ENCODE measurements around the gene EIF2B1. TPM values are rescaled to one million over a fixed set of nuclear protein-coding genes. Genes with fewer than 3 reads are reported as not detected.

EIF2B1 gene
- total RNA-seq, 3 donors from 2014 or later (not counting 1 experiment from before 2014, with no cell fraction given) = 50.5 to 55.7 (median 51.0) TPM

DNA sequence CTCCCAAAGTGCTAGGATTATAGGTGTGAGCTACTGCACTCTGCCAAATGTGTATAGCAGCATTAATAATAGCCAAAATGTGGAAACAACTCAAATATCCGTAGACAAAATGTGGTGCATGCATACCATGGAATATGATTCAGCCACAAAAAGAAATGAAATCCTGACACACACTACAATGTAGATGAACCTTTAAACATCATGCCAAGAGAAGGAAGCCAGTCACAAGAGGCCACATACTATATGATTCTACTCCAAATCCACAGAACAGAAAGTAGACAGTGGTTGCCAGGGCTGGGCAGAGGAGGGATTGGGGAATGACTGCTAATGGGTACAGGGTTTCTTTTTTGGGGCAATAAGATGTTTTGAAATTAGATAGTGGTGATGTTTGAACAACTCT lies 56.9 kb downstream of the EIF2B1 start:
- Mint-ChIP-seq H3K4me1 (no peaks in the 10 kb centered on the region), H3K9me3 (no peaks in the 10 kb centered on the region), H3K4me3 (no peak overlapping the region), H3K27me3 (ENCODE audit: low read depth in 2 of 2) (peaks cover 4 to 15% of the 10 kb centered on the region in 2 donors), H3K27ac (no peak overlapping the region), H3K36me3 (no peaks in the 10 kb centered on the region)
- DNase-seq (no peak), ATAC-seq (no peak)
- Histone ChIP-seq H3K9me3 (ENCODE audit: control insufficient read depth, insufficient read depth, low read length) (no peaks in the 10 kb centered on the region), H3K36me3 (ENCODE audit: control insufficient read depth, insufficient read depth, low read length) (no peaks in the 10 kb centered on the region), H3K4me1 (ENCODE audit: control insufficient read depth, insufficient read depth, low read length) (no peaks in the 10 kb centered on the region), H3K4me3 (ENCODE audit: low read length) (no peak overlapping the region), H3K27ac (ENCODE audit: low read length) (no peak overlapping the region), H3K27me3 (ENCODE audit: control insufficient read depth, insufficient read depth, low read length) (peaks cover 2% of the 10 kb centered on the region)
- TF ChIP-seq, protein P1, sequence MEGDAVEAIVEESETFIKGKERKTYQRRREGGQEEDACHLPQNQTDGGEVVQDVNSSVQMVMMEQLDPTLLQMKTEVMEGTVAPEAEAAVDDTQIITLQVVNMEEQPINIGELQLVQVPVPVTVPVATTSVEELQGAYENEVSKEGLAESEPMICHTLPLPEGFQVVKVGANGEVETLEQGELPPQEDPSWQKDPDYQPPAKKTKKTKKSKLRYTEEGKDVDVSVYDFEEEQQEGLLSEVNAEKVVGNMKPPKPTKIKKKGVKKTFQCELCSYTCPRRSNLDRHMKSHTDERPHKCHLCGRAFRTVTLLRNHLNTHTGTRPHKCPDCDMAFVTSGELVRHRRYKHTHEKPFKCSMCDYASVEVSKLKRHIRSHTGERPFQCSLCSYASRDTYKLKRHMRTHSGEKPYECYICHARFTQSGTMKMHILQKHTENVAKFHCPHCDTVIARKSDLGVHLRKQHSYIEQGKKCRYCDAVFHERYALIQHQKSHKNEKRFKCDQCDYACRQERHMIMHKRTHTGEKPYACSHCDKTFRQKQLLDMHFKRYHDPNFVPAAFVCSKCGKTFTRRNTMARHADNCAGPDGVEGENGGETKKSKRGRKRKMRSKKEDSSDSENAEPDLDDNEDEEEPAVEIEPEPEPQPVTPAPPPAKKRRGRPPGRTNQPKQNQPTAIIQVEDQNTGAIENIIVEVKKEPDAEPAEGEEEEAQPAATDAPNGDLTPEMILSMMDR (IDR thresholded peaks at IDR 0.05) = no peak
- WGBS (ENCODE audit: insufficient coverage) = 100% methylated on average over 1 of the region's 1 CpG
- intact Hi-C loops (cut with micrococcal nuclease) = no loop called here

DNA sequence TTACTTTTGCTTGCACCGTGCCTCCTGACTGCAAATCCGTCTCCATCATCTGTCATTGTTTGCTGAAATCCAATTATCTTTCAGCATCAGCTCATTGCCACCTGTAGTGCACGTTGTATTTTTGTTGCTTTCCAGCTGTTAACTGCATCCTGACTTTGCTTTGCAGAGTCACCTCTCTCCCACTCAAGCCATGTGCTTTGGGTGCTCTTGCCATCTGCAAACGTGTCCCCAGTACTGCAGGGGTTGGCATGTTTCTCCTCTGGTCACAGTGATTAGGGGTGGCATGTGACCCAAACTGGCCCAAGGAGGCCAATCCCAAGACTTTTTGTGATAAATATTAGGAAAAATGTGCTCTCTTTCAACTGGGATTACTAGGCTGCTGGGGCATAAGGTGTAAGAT lies 59.6 kb downstream of the EIF2B1 start:
- peaks cover 8 to 36% of the 10 kb centered on the region in 2 donors for H3K27me3 Mint-ChIP-seq (ENCODE audit: low read depth in 2 of 2)
- no peak for DNase-seq
- H3K27ac ChIP-seq (ENCODE audit: low read length) = no peak overlapping the region
- H3K27me3 ChIP-seq (ENCODE audit: control insufficient read depth, insufficient read depth, low read length) = peaks cover 2% of the 10 kb centered on the region
- H3K9me3 ChIP-seq (ENCODE audit: control insufficient read depth, insufficient read depth, low read length) = no peaks in the 10 kb centered on the region
- H3K27ac Mint-ChIP-seq = no peak overlapping the region
- TF ChIP-seq, protein P1 (IDR thresholded peaks at IDR 0.05) = no peak
- no peaks in the 10 kb centered on the region for H3K9me3 Mint-ChIP-seq
- H3K4me3 Mint-ChIP-seq = no peak overlapping the region
- intact Hi-C loops (cut with micrococcal nuclease) = no loop called here
- no peaks in the 10 kb centered on the region for H3K4me1 ChIP-seq (ENCODE audit: control insufficient read depth, insufficient read depth, low read length)
- ATAC-seq = no peak
- no peaks in the 10 kb centered on the region for H3K36me3 Mint-ChIP-seq
- no peaks in the 10 kb centered on the region for H3K36me3 ChIP-seq (ENCODE audit: control insufficient read depth, insufficient read depth, low read length)
- 58% methylated on average over 4 of the region's 4 CpGs for WGBS (ENCODE audit: insufficient coverage)
- no peaks in the 10 kb centered on the region for H3K4me1 Mint-ChIP-seq
- H3K4me3 ChIP-seq (ENCODE audit: low read length) = no peak overlapping the region

DNA sequence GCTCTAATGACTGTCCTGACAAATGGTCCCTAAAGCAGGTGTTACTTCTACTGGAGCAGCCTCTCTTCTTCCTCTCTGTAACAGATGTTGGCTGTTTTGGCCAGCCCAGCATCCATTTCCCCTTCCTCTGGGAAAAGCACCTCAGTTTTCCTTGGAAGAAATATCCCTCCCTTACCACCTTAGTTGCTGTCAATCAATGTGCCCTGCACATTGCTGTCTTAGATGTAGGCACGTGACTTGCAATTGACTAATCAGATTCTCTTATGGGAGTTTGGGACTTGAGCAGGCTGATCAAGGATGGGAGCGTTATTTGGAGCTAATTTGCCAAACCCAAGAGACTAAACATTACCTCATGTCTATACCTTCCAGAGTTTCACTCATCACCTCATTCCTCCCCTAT lies 61.1 kb downstream of the EIF2B1 start:
- WGBS (ENCODE audit: insufficient coverage) = 100% methylated on average over 1 of the region's 2 CpGs
- peaks cover 2% of the 10 kb centered on the region for H3K27me3 ChIP-seq (ENCODE audit: control insufficient read depth, insufficient read depth, low read length)
- Mint-ChIP-seq H3K36me3 (no peaks in the 10 kb centered on the region), H3K4me1 (no peaks in the 10 kb centered on the region), H3K9me3 (no peaks in the 10 kb centered on the region), H3K27ac (no peak overlapping the region), H3K27me3 (ENCODE audit: low read depth in 2 of 2) (peaks cover 11 to 37% of the 10 kb centered on the region in 2 donors), H3K4me3 (no peak overlapping the region)
- TF ChIP-seq, protein P1 (IDR thresholded peaks at IDR 0.05) = no peak
- H3K4me3 ChIP-seq (ENCODE audit: low read length) = no peak overlapping the region
- no peaks in the 10 kb centered on the region for H3K36me3 ChIP-seq (ENCODE audit: control insufficient read depth, insufficient read depth, low read length)
- no peak for ATAC-seq
- intact Hi-C loops (cut with micrococcal nuclease) = no loop called here
- H3K27ac ChIP-seq (ENCODE audit: low read length) = no peak overlapping the region
- DNase-seq = no peak
- H3K9me3 ChIP-seq (ENCODE audit: control insufficient read depth, insufficient read depth, low read length) = no peaks in the 10 kb centered on the region
- no peaks in the 10 kb centered on the region for H3K4me1 ChIP-seq (ENCODE audit: control insufficient read depth, insufficient read depth, low read length)

DNA sequence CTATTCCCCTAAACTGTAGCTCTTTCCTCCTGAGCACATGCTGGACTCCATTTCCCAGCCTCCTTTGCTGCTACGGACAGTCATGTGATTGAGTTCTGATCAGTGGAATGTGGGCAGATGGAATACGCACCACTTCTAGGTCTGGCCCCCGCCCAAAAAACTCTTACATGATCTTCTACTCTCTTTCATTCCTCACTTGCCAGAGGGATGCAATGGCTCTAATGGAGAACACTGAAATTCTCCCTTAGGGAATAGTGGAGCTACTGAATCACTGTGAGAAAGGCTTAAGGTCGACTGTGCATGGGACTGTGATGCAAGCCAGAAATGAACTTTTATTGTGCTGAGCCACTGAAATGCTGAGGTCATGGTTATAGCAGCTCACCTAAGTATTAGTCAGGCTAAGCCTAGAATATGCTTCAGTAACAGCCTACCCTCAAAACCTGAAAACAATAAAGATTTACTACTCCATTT lies 62.1 kb downstream of the EIF2B1 start:
- TF ChIP-seq, protein P1 (IDR thresholded peaks at IDR 0.05) = no peak
- DNase-seq = no peak
- ATAC-seq = no peak
- Histone ChIP-seq H3K9me3 (ENCODE audit: control insufficient read depth, insufficient read depth, low read length) (no peaks in the 10 kb centered on the region), H3K27me3 (ENCODE audit: control insufficient read depth, insufficient read depth, low read length) (peaks cover 2% of the 10 kb centered on the region), H3K27ac (ENCODE audit: low read length) (no peak overlapping the region), H3K4me3 (ENCODE audit: low read length) (no peak overlapping the region), H3K36me3 (ENCODE audit: control insufficient read depth, insufficient read depth, low read length) (no peaks in the 10 kb centered on the region), H3K4me1 (ENCODE audit: control insufficient read depth, insufficient read depth, low read length) (no peaks in the 10 kb centered on the region)
- no peak overlapping the region for H3K4me3 Mint-ChIP-seq
- H3K36me3 Mint-ChIP-seq = no peaks in the 10 kb centered on the region
- H3K27ac Mint-ChIP-seq = no peak overlapping the region
- peaks cover 11 to 37% of the 10 kb centered on the region in 2 donors for H3K27me3 Mint-ChIP-seq (ENCODE audit: low read depth in 2 of 2)
- no peaks in the 10 kb centered on the region for H3K9me3 Mint-ChIP-seq
- 85% methylated on average over 2 of the region's 4 CpGs for WGBS (ENCODE audit: insufficient coverage)
- H3K4me1 Mint-ChIP-seq = no peaks in the 10 kb centered on the region
- intact Hi-C loops (cut with micrococcal nuclease) = no loop called here

Measured in natural killer cell (primary cell).